Right lobe of liver (tissue), 4 donors: ENCODE measurements around the gene TFEB.

Experiments
- CTCF ChIP-seq, 4 donors: fragments of 200-600 bp in 3 of 4; fragments of 450-650 bp in 1 of 4; IDR thresholded peaks; one replicate each; pipeline versions ENCODE4 v1.5.1 to v1.8.0; 2016 to 2022; ENCODE audit warnings: antibody characterized with exemption in 4 of 4, mild to moderate bottlenecking in 2 of 4
- POLR2A ChIP-seq: fragments of 450-650 bp; IDR thresholded peaks from one replicate; pipeline ENCODE4 v1.6.1; 2017; ENCODE audit warnings: antibody characterized with exemption, mild to moderate bottlenecking
- donor health status: DM: no; HTN: no; CAD: no.
- donor health status: DM: no; HTN: no; CAD: no.
- donor health status: DM: no; HTN: yes; CAD: no.

GRCh38 chr6:41659935-41660334, 75.5 kb downstream of the TFEB start:
- TF ChIP-seq CTCF (IDR thresholded peaks at IDR 0.05), result no peak
- TF ChIP-seq POLR2A, result no peak
